Keratinocyte (primary cell): ENCODE measurements around the gene LAMA1. TPM values are rescaled to one million over a fixed set of nuclear protein-coding genes. Genes with fewer than 3 reads are reported as not detected.

Source experiments
- DNase-seq: peaks from one replicate; pipeline ENCODE4 v3.0.0-alpha.2; 2011; ENCODE audit warnings: low read depth, missing footprints, low spot score
- FAIRE-seq: peaks from 2 replicates; lab custom pipeline; 2011; peaks lifted over from hg19 to GRCh38; lab: Jason Lieb, UNC
- H2AFZ ChIP-seq: 2 replicates; pipeline ENCODE4 v1.6.0; 2012; ENCODE audit warnings: low read length, control low read depth, inconsistent platforms; ENCODE audit not compliant: control insufficient read depth
- H3K27ac ChIP-seq: 2 replicates; pipeline ENCODE4 v1.5.1; 2011; ENCODE audit warnings: low read length; ENCODE audit not compliant: control insufficient read depth, insufficient read depth
- H3K27me3 ChIP-seq: 3 replicates; pipeline ENCODE4 v1.6.0; 2011; ENCODE audit warnings: low read length; ENCODE audit not compliant: control insufficient read depth, insufficient read depth; ENCODE audit errors: extremely low read depth
- H3K36me3 ChIP-seq, 2 experiments: 2 replicates in 1 of 2; 3 replicates in 1 of 2; pipeline ENCODE4 v1.5.1; 2011; ENCODE audit warnings: low read length in 2 of 2, mild to moderate bottlenecking in 1 of 2; ENCODE audit not compliant: control insufficient read depth in 2 of 2, insufficient read depth in 2 of 2; ENCODE audit errors: extremely low read depth in 1 of 2
- H3K4me1 ChIP-seq: 3 replicates; pipeline ENCODE4 v1.5.1; 2011; ENCODE audit warnings: low read length; ENCODE audit not compliant: control insufficient read depth, insufficient read depth; ENCODE audit errors: extremely low read depth
- H3K4me2 ChIP-seq: 3 replicates; pipeline ENCODE4 v1.6.0; 2011; ENCODE audit warnings: low read depth, low read length; ENCODE audit not compliant: control insufficient read depth, insufficient read depth; ENCODE audit errors: extremely low read depth
- H3K4me3 ChIP-seq, 3 experiments: fragments of 200-600 bp in 1 of 3; sonication (generic) in 1 of 3; 2 replicates in 2 of 3; 3 replicates in 1 of 3; pipeline ENCODE4 v1.5.1; 2011 to 2016; ENCODE audit warnings: low read length in 3 of 3, mild to moderate bottlenecking in 3 of 3, control low read depth in 2 of 3, inconsistent platforms in 1 of 3, low read depth in 1 of 3, mixed read lengths in 1 of 3, mixed run types in 1 of 3, moderate library complexity in 1 of 3; ENCODE audit not compliant: control insufficient read depth in 2 of 3, insufficient read depth in 2 of 3; ENCODE audit errors: extremely low read depth in 1 of 3
- H3K79me2 ChIP-seq: 2 replicates; pipeline ENCODE4 v1.6.0; 2012; ENCODE audit warnings: low read length; ENCODE audit not compliant: control insufficient read depth, insufficient read depth
- H3K9ac ChIP-seq: 3 replicates; pipeline ENCODE4 v1.6.0; 2011; ENCODE audit warnings: low read length; ENCODE audit not compliant: control insufficient read depth, insufficient read depth; ENCODE audit errors: extremely low read depth
- H3K9me1 ChIP-seq: 3 replicates; pipeline ENCODE4 v1.6.0; 2011; ENCODE audit warnings: low read length; ENCODE audit not compliant: control insufficient read depth, insufficient read depth; ENCODE audit errors: extremely low read depth
- H3K9me3 ChIP-seq: 2 replicates; pipeline ENCODE4 v1.5.1; 2012; ENCODE audit warnings: low read depth, low read length; ENCODE audit not compliant: control insufficient read depth
- H4K20me1 ChIP-seq: 3 replicates; pipeline ENCODE4 v1.6.0; 2011; ENCODE audit warnings: low read length; ENCODE audit not compliant: control insufficient read depth, insufficient read depth; ENCODE audit errors: extremely low read depth
- EZH2 ChIP-seq: IDR thresholded peaks from one replicate; pipeline ENCODE4 v1.6.1; 2012; ENCODE audit warnings: inconsistent platforms, mild to moderate bottlenecking, low read length, moderate library complexity
- dilution Hi-C: fragments of 300-500 bp; cut with MboI; formaldehyde crosslinking; loops from one replicate; pipeline ENCODE4 v1.7.0; 2020; ENCODE audit warnings: low sequenced_read_pairs; ENCODE audit not compliant: extremely low pct_ligation_motif_present
- polyA plus RNA-seq, 5 experiments: library from polyadenylated mRNA; depleted of rRNA in 3 of 5; stranded (reverse) in 3 of 5; stranded (forward) in 1 of 5; unstranded in 1 of 5; fragments of >200 nt; gene quantifications; 1 replicate in 1 of 5; 2 replicates in 3 of 5; 3 replicates in 1 of 5; pipeline versions ENCODE4 v1.2.1 to v1.2.3, GENCODE V29; 2011 to 2012; ENCODE audit warnings: missing spikeins in 2 of 5, low read depth in 1 of 5, low replicate concordance in 1 of 5
- TF ChIP-seq, protein P1 (sequence below), 3 experiments: IDR thresholded peaks in 1 of 3; conservative IDR thresholded peaks in 1 of 3; optimal IDR thresholded peaks in 1 of 3; 2 replicates in 2 of 3; 3 replicates in 1 of 3; pipeline versions ENCODE3 to v1.5.1; 2011; ENCODE audit warnings: low read length in 3 of 3, mild to moderate bottlenecking in 3 of 3, moderate library complexity in 2 of 3, control low read depth in 1 of 3, inconsistent platforms in 1 of 3; ENCODE audit not compliant: insufficient read depth in 2 of 3; ENCODE audit errors: extremely low read depth in 1 of 3

Gene LAMA1
- polyA plus RNA-seq, 1 donor (not counting 4 experiments of a cell fraction or from before 2014, with no cell fraction given): 2.1 TPM

DNA sequence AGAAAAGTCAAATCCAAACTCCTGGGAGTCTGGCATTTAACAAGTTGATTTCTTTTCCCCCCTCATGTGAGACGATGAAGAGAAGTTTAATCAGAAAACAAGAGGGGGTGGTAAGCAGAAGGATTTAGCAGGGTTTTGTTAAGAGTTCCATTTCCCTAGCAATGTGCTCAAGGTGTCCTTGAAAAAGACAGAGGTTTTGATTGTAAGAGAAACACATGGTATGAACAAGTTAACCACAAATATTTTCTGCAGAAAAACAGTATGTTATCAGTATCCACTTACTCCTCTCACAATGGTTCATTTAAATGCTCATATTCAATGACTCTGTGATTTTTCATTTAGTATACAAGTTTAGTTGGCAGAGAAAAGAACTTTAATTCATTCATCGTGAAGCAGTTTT is 26.8 kb downstream of the LAMA1 start:
- no peaks in the 10 kb centered on the region for H3K9me1 ChIP-seq
- no peaks in the 10 kb centered on the region for H3K79me2 ChIP-seq
- H3K9me3 ChIP-seq: no peaks in the 10 kb centered on the region
- dilution Hi-C loops: no loop called here
- no peak for TF ChIP-seq EZH2
- TF ChIP-seq, protein P1, sequence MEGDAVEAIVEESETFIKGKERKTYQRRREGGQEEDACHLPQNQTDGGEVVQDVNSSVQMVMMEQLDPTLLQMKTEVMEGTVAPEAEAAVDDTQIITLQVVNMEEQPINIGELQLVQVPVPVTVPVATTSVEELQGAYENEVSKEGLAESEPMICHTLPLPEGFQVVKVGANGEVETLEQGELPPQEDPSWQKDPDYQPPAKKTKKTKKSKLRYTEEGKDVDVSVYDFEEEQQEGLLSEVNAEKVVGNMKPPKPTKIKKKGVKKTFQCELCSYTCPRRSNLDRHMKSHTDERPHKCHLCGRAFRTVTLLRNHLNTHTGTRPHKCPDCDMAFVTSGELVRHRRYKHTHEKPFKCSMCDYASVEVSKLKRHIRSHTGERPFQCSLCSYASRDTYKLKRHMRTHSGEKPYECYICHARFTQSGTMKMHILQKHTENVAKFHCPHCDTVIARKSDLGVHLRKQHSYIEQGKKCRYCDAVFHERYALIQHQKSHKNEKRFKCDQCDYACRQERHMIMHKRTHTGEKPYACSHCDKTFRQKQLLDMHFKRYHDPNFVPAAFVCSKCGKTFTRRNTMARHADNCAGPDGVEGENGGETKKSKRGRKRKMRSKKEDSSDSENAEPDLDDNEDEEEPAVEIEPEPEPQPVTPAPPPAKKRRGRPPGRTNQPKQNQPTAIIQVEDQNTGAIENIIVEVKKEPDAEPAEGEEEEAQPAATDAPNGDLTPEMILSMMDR (optimal IDR thresholded peaks at IDR 0.05 in 1 of 3, IDR thresholded peaks at IDR 0.05 in 1 of 3, conservative IDR thresholded peaks at IDR 0.05 in 1 of 3; ENCODE audit: extremely low read depth in 1 of 3, insufficient read depth in 2 of 3, low read length in 3 of 3): no peak
- H3K27me3 ChIP-seq: no peaks in the 10 kb centered on the region
- no peaks in the 10 kb centered on the region for H4K20me1 ChIP-seq
- H3K27ac ChIP-seq: no peak overlapping the region
- no peak overlapping the region for H3K4me3 ChIP-seq
- DNase-seq (no peak), FAIRE-seq (peak; percentile 44)
- peak overlapping the region; percentile 20 for H2AFZ ChIP-seq
- H3K36me3 ChIP-seq: no peaks in the 10 kb centered on the region
- H3K9ac ChIP-seq: no peak overlapping the region
- H3K4me1 ChIP-seq: no peaks in the 10 kb centered on the region
- H3K4me2 ChIP-seq: no peak overlapping the region

DNA sequence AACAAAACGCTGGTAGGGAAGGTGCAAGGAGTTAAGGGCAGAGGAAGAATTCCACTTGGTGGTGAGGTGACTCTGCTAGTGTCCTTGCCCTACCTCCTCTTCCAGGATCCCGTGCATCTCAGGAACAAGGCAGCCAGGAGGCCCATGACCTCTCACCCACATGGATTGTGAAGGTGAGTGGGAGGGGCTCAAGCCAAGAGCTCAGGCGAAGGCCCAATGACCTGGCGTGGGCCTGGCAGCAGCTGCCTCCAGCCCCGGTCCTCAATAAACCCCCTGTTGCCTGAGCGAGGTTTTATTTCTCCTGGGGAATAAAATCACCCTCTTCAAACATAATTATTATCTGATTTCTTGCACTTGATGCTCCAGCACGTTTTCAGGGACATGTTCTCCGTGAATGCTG is 28.2 kb downstream of the LAMA1 start:
- Histone ChIP-seq H3K4me3 (no peak overlapping the region), H3K9me1 (no peaks in the 10 kb centered on the region), H4K20me1 (no peaks in the 10 kb centered on the region), H3K79me2 (no peaks in the 10 kb centered on the region), H3K4me2 (no peak overlapping the region), H3K27me3 (no peaks in the 10 kb centered on the region), H3K4me1 (peaks cover 8% of the 10 kb centered on the region), H3K36me3 (no peaks in the 10 kb centered on the region), H3K9ac (no peak overlapping the region), H3K9me3 (no peaks in the 10 kb centered on the region), H3K27ac (no peak overlapping the region), H2AFZ (no peak overlapping the region)
- DNase-seq: no peak
- dilution Hi-C loops: no loop called here
- no peak for FAIRE-seq
- no peak for TF ChIP-seq EZH2
- TF ChIP-seq, protein P1 (optimal IDR thresholded peaks at IDR 0.05 in 1 of 3, IDR thresholded peaks at IDR 0.05 in 1 of 3, conservative IDR thresholded peaks at IDR 0.05 in 1 of 3; ENCODE audit: extremely low read depth in 1 of 3, insufficient read depth in 2 of 3, low read length in 3 of 3): no peak
